Measurements from ENCODE around the gene TEX26. TPM values are rescaled to one million over a fixed set of nuclear protein-coding genes. Genes with fewer than 3 reads are reported as not detected.

Gene TEX26
- total RNA-seq, 4 donors from 2014 or later = 0.27 TPM; not detected in 3

DNA sequence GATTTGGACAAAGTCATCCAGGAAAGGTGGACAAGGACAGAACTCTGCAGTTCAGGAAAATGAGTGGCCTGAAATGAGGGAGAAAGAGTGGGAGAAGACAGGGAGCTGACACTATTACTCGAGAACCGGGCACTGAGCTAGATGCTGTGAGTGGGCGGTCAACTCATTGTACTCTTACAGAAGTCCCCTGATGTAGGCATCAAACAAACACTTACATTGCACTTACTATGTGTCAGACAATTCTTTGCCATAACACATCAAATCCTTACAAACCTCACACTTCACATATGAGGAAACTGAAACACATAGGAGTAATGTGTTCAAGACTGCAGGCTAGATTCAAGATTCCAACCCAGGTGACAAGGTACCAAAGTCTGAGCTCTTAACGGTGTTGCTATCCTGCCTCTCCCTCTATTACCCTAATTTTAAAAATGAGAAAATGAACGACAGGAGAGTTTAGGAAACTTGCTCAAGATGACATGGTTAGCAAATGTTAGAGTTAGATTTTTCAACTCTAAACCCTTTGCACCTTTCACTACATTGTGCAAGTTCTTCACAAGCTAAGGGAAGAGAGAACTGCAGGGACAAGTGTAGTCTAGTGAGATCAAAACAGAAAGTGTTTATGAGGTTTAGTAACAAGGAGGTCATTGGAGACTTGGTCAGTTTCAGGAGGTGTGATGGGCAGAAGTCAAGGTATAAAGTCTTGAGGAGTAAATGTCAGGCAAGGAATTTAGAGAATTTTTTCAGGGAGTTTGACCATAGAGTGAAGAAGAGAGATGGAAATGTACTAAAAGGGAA, 31.3 kb upstream of the TEX26 start:
- no peak for DNase-seq
- 88 to 91% methylated on average over 5 of the region's 5 CpGs for WGBS, 2 donors
- no peaks in the 10 kb centered on the region for H3K9me3 ChIP-seq
- no peaks in the 10 kb centered on the region for H3K27me3 ChIP-seq
- H3K27ac ChIP-seq = no peak overlapping the region
- no peak for TF ChIP-seq POLR2A (IDR thresholded peaks at IDR 0.05)
- TF ChIP-seq, protein P1, sequence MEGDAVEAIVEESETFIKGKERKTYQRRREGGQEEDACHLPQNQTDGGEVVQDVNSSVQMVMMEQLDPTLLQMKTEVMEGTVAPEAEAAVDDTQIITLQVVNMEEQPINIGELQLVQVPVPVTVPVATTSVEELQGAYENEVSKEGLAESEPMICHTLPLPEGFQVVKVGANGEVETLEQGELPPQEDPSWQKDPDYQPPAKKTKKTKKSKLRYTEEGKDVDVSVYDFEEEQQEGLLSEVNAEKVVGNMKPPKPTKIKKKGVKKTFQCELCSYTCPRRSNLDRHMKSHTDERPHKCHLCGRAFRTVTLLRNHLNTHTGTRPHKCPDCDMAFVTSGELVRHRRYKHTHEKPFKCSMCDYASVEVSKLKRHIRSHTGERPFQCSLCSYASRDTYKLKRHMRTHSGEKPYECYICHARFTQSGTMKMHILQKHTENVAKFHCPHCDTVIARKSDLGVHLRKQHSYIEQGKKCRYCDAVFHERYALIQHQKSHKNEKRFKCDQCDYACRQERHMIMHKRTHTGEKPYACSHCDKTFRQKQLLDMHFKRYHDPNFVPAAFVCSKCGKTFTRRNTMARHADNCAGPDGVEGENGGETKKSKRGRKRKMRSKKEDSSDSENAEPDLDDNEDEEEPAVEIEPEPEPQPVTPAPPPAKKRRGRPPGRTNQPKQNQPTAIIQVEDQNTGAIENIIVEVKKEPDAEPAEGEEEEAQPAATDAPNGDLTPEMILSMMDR (IDR thresholded peaks at IDR 0.05) = no peak
- intact Hi-C loops (cut with DNase I) = no loop called here
- peaks cover 3 to 17% of the 10 kb centered on the region in 2 donors for H3K4me1 ChIP-seq
- H3K36me3 ChIP-seq = no peaks in the 10 kb centered on the region
- no peak overlapping the region for H3K4me3 ChIP-seq (replicated peaks in 1 of 3)

DNA sequence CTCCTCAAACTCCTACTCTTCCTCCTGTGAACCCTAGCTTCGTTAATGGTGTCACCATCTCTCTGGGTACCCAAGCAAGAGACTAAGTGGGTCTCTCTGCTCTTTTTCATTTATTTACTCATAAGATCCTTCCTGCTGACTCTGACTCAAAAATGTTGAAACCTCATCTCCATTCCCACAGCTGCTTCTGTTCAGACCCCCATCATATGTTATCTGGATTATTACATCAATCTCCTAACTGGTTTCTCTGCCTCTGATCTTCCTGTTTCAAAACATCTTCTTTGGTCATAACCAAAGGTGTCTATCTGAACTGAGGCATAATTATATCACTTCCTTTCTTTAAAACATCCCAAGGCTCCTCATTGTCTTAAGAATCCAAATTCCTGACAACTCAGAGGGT, 28.4 kb upstream of the TEX26 start:
- DNase-seq = no peak
- H3K27me3 ChIP-seq = no peaks in the 10 kb centered on the region
- H3K4me1 ChIP-seq = peaks cover 16 to 39% of the 10 kb centered on the region in 2 donors
- H3K9me3 ChIP-seq = no peaks in the 10 kb centered on the region
- H3K27ac ChIP-seq = no peak overlapping the region
- no peaks in the 10 kb centered on the region for H3K36me3 ChIP-seq
- TF ChIP-seq, protein P1 (IDR thresholded peaks at IDR 0.05) = no peak
- TF ChIP-seq POLR2A (IDR thresholded peaks at IDR 0.05) = no peak
- 94 to 96% methylated on average over 1 of the region's 1 CpG for WGBS, 2 donors
- intact Hi-C loops (cut with DNase I) = no loop called here
- H3K4me3 ChIP-seq (replicated peaks in 1 of 3) = no peak overlapping the region

DNA sequence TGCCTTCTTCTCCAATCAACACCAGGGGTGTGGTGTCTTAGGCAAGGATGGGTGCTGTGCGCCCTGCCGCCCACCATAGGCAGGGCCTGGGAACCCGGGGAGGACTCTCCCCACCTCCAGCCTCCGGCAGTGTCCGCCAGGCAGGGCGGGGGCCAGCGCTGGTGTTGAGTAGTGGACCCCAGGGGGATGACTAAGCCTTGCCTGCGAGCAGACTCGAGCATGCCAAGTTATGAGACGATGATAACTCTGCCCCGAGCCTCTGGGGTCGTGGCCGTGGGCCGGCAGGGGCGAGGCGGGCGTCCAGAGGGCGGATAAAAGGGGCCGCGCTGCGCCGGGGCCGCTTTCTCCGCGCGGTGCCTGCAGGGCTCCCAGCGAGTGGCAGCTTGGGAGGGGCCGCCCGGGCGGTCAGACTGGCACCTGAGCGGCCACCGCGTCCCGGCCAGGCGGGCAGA, 26.5 kb upstream of the TEX26 start, which contains the start of gene MEDAG:
Gene MEDAG (plus strand): TSS at position 340 of the 452 bp plus-strand sequence. CDS start 245 bp downstream, outside the sequence.
- Histone ChIP-seq H3K9me3 (no peaks in the 10 kb centered on the region), H3K4me1 (peaks cover 16 to 35% of the 10 kb centered on the region in 2 donors), H3K36me3 (no peaks in the 10 kb centered on the region), H3K27ac (peak within 1 kb of the TSS; percentile 55 to 81 (median 73)), H3K4me3 (replicated peaks in 1 of 3) (peak within 1 kb of the TSS in 2 of 3 donors; percentile 7 to 41), H3K27me3 (no peaks in the 10 kb centered on the region)
- WGBS, 2 donors = 10 to 23% methylated on average over 7 to 18 of the region's 35 CpGs
- intact Hi-C loops (cut with DNase I) = no loop called here
- peak; percentile 42 to 48 for DNase-seq
- TF ChIP-seq POLR2A (IDR thresholded peaks at IDR 0.05) = no peak
- TF ChIP-seq, protein P1 (IDR thresholded peaks at IDR 0.05) = no peak

DNA sequence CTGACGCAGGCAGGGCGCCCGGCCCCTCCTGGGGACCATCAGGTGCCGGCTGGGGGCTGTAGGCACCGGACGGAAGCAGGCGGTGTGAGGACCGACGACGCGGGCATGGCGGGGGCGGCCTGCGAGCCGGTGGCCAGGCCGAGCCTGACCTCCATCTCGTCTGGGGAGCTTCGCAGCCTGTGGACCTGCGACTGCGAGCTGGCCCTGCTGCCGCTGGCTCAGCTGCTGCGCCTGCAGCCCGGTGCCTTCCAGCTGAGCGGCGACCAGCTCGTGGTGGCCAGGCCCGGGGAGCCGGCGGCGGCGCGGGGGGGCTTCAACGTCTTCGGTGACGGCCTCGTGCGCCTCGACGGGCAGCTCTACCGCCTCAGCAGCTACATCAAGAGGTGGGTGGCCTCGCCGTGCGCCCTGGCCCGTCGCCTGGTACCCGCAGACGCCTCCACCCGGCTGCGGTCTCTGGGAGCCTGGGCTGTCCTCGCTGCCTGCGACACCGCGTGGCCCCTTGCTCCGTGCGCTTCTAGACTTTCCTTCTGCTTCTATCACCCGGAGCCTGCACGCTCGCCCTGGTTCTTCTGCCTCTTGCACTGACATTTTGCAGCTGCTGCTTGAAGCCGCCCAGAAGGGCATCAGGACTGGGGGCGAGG, 25.9 kb upstream of the TEX26 start:
- intact Hi-C loops (cut with DNase I) = no loop called here
- no peak for TF ChIP-seq POLR2A (IDR thresholded peaks at IDR 0.05)
- TF ChIP-seq, protein P1 (IDR thresholded peaks at IDR 0.05) = no peak
- peak; percentile 5 to 18 for DNase-seq

More for the DNA sequence above, 25.9 kb upstream of the TEX26 start:
- Histone ChIP-seq H3K9me3 (no peaks in the 10 kb centered on the region), H3K4me1 (peaks cover 16 to 35% of the 10 kb centered on the region in 2 donors), H3K4me3 (replicated peaks in 1 of 3) (peak overlapping the region in 2 of 3 donors; percentile 7 to 41), H3K27ac (peak overlapping the region; percentile 55 to 81 (median 73)), H3K27me3 (no peaks in the 10 kb centered on the region), H3K36me3 (no peaks in the 10 kb centered on the region)
- WGBS, 2 donors = 49 to 78% methylated on average over 5 to 11 of the region's 60 CpGs
